Peyer's patch (tissue), 4 donors: Measurements from ENCODE around the gene FLT3. TPM values are rescaled to one million over a fixed set of nuclear protein-coding genes. Genes with fewer than 3 reads are reported as not detected.
"Not testable (repeated sequence)": the region's sequence is repeated elsewhere in the genome, so short reads cannot be mapped to it uniquely, and the experiment has no call there.

ENCODE experiments used
- DNase-seq, 3 donors: peaks; one replicate each; pipeline ENCODE4 v3.0.0-alpha.2; 2017 to 2019
- H3K27ac ChIP-seq, 4 donors: fragments of 200-600 bp; sonication (generic); one replicate each; pipeline ENCODE4 v1.5.1; 2016 to 2019
- H3K27me3 ChIP-seq, 2 donors: fragments of 200-600 bp; sonication (generic); one replicate each; pipeline ENCODE4 v1.5.1; 2019
- H3K36me3 ChIP-seq, 3 donors: fragments of 200-600 bp; sonication (generic); one replicate each; pipeline ENCODE4 v1.5.1; 2016 to 2019
- H3K4me1 ChIP-seq, 4 donors: fragments of 200-600 bp; sonication (generic); one replicate each; pipeline ENCODE4 v1.5.1; 2016 to 2019
- H3K4me3 ChIP-seq, 4 donors: fragments of 200-600 bp; sonication (generic); 1 replicate in 3 of 4; 2 replicates in 1 of 4; pipeline ENCODE4 v1.5.1; 2016 to 2019; ENCODE audit warnings: mild to moderate bottlenecking in 1 of 4
- H3K9me3 ChIP-seq, 4 donors: fragments of 200-600 bp; sonication (generic); one replicate each; pipeline ENCODE4 v1.5.1; 2016 to 2019; ENCODE audit warnings: mild to moderate bottlenecking in 1 of 4
- CTCF ChIP-seq, 6 experiments: fragments of 450-650 bp in 4 of 6; fragments of 200-600 bp in 2 of 6; sonication (generic) in 1 of 6; IDR thresholded peaks; one replicate each; pipeline ENCODE4 v1.5.1; 2017 to 2019; ENCODE audit warnings: antibody characterized with exemption in 6 of 6, mild to moderate bottlenecking in 3 of 6, moderate library complexity in 1 of 6
- POLR2A ChIP-seq, 2 donors: fragments of 450-650 bp; IDR thresholded peaks; one replicate each; pipeline ENCODE4 v1.5.1; 2017; ENCODE audit warnings: antibody characterized with exemption in 2 of 2, mild to moderate bottlenecking in 2 of 2, moderate library complexity in 2 of 2
- total RNA-seq, 4 donors: library from RNA; depleted of rRNA; stranded (reverse); fragments of >200 nt; gene quantifications; one replicate each; pipeline ENCODE4 v1.1.0, GENCODE V29; 2016

FLT3 gene
- total RNA-seq, 4 donors from 2014 or later: 0.38 to 10.7 (median 0.67) TPM; not detected in 1

GRCh38 chr13:28094306-28094705 lies 6.1 kb downstream of the FLT3 start:
- TF ChIP-seq CTCF (IDR thresholded peaks at IDR 0.05) (no peak), POLR2A (IDR thresholded peaks at IDR 0.05) (no peak)
- Histone ChIP-seq H3K27me3 (peaks cover 0 to 4% of the 10 kb centered on the region in 2 donors), H3K9me3 (no peaks in the 10 kb centered on the region)

GRCh38 chr13:28093881-28094280 lies 6.5 kb downstream of the FLT3 start:
- Histone ChIP-seq H3K27ac (no peak overlapping the region), H3K27me3 (peaks cover 0 to 4% of the 10 kb centered on the region in 2 donors)
- TF ChIP-seq CTCF (IDR thresholded peaks at IDR 0.05) (no peak), POLR2A (IDR thresholded peaks at IDR 0.05) (no peak)

More at GRCh38 chr13:28094306-28094705, 6.1 kb downstream of the FLT3 start:
- no peak overlapping the region for H3K27ac ChIP-seq
- no peaks in the 10 kb centered on the region for H3K36me3 ChIP-seq
- no peaks in the 10 kb centered on the region for H3K4me1 ChIP-seq
- H3K4me3 ChIP-seq: no peak overlapping the region
- DNase-seq: no peak

GRCh38 chr13:28092431-28092830 lies 7.9 kb downstream of the FLT3 start:
- H3K36me3 ChIP-seq: no peaks in the 10 kb centered on the region
- no peak for DNase-seq
- no peaks in the 10 kb centered on the region for H3K4me1 ChIP-seq
- TF ChIP-seq CTCF (IDR thresholded peaks at IDR 0.05) (no peak), POLR2A (IDR thresholded peaks at IDR 0.05) (no peak)
- H3K4me3 ChIP-seq: no peak overlapping the region
- H3K9me3 ChIP-seq: no peaks in the 10 kb centered on the region
- H3K27ac ChIP-seq: no peak overlapping the region
- H3K27me3 ChIP-seq: no peaks in the 10 kb centered on the region

More at GRCh38 chr13:28093881-28094280, 6.5 kb downstream of the FLT3 start:
- no peak for DNase-seq
- Histone ChIP-seq H3K4me3 (no peak overlapping the region), H3K36me3 (no peaks in the 10 kb centered on the region), H3K9me3 (no peaks in the 10 kb centered on the region), H3K4me1 (no peaks in the 10 kb centered on the region)

GRCh38 chr13:28089065-28089464 lies 11.3 kb downstream of the FLT3 start:
- H3K27me3 ChIP-seq: no peaks in the 10 kb centered on the region
- H3K36me3 ChIP-seq: no peaks in the 10 kb centered on the region
- no peak overlapping the region for H3K27ac ChIP-seq
- no peak for DNase-seq
- no peak overlapping the region for H3K4me3 ChIP-seq
- H3K9me3 ChIP-seq: no peaks in the 10 kb centered on the region
- TF ChIP-seq POLR2A (IDR thresholded peaks at IDR 0.05): no peak
- TF ChIP-seq CTCF (IDR thresholded peaks at IDR 0.05): no peak
- H3K4me1 ChIP-seq: no peaks in the 10 kb centered on the region

- not testable (repeated sequence) for H3K36me3 ChIP-seq, H3K4me3 ChIP-seq, DNase-seq, H3K9me3 ChIP-seq, H3K4me1 ChIP-seq, H3K27me3 ChIP-seq, H3K27ac ChIP-seq
These were observed 22.6 kb downstream of the FLT3 start for GRCh38 chr13:28077820-28078219.

- Histone ChIP-seq H3K4me3 (no peak overlapping the region), H3K36me3 (no peaks in the 10 kb centered on the region), H3K9me3 (no peaks in the 10 kb centered on the region), H3K27me3 (no peaks in the 10 kb centered on the region), H3K4me1 (no peaks in the 10 kb centered on the region), H3K27ac (no peak overlapping the region)
- TF ChIP-seq CTCF (IDR thresholded peaks at IDR 0.05): no peak
- TF ChIP-seq POLR2A (IDR thresholded peaks at IDR 0.05): no peak
- no peak for DNase-seq
These were observed 23.1 kb downstream of the FLT3 start for GRCh38 chr13:28077231-28077630.
